ENCODE data around the gene CDH13. TPM values are rescaled to one million over a fixed set of nuclear protein-coding genes. Genes with fewer than 3 reads are reported as not detected.

The CDH13 gene
- total and polyA plus RNA-seq, 2 of the 8 experiments (the other 6 are each of a cell fraction or from before 2014, with no cell fraction given) = 2.3 to 2.4 TPM

- Histone ChIP-seq H3K23me2 (ENCODE audit: low read depth, low read length) (no peaks in the 10 kb centered on the region), H2AK5ac (ENCODE audit: low read depth, low read length) (no peak overlapping the region), H3K14ac (ENCODE audit: insufficient read length) (no peak overlapping the region), H2AFZ (ENCODE audit: low read length) (no peak overlapping the region), H2BK12ac (ENCODE audit: low read depth, low read length) (no peak overlapping the region), H3K9ac (replicated peaks in 1 of 4; ENCODE audit: extremely low read depth in 1 of 4, low read depth in 3 of 4, low read length in 3 of 4) (no peak overlapping the region), H2BK120ac (replicated peaks; ENCODE audit: low read depth, low read length) (no peak overlapping the region), H3K36me3 (ENCODE audit: control insufficient read depth in 2 of 4, insufficient read depth in 4 of 4, low read length in 3 of 4) (no peaks in the 10 kb centered on the region), H3K4me3 (ENCODE audit: extremely low read depth in 1 of 4, insufficient read depth in 2 of 4, low read depth in 3 of 4, low read length in 4 of 4) (no peak overlapping the region), H3K56ac (replicated peaks; ENCODE audit: insufficient read length, low read depth, low read length) (no peak overlapping the region), H4K5ac (ENCODE audit: insufficient read length, low read depth, low read length) (no peak overlapping the region), H4K20me1 (replicated peaks in 1 of 2; ENCODE audit: control insufficient read depth in 1 of 2, insufficient read depth in 2 of 2, low read length in 2 of 2) (no peaks in the 10 kb centered on the region), H3K27ac (ENCODE audit: low read depth, low read length) (no peak overlapping the region), H3K79me2 (ENCODE audit: control insufficient read depth in 1 of 2, insufficient read depth in 2 of 2, low read length in 2 of 2) (no peaks in the 10 kb centered on the region), H3K23ac (ENCODE audit: insufficient read length) (no peak overlapping the region), H3K27me3 (replicated peaks in 1 of 4; ENCODE audit: control insufficient read depth in 3 of 4, extremely low read depth in 1 of 4, insufficient read depth in 3 of 4, low read length in 3 of 4) (no peaks in the 10 kb centered on the region), H3K4ac (replicated peaks; ENCODE audit: insufficient read length, low read depth, low read length) (no peak overlapping the region), H2BK15ac (ENCODE audit: low read length) (no peak overlapping the region), H2BK5ac (ENCODE audit: low read depth, low read length) (no peak overlapping the region), H3K9me3 (ENCODE audit: insufficient read depth in 2 of 2, low read depth in 1 of 2, low read length in 1 of 2) (no peaks in the 10 kb centered on the region), H3K18ac (ENCODE audit: extremely low read depth, low read length) (no peak overlapping the region), H2BK20ac (ENCODE audit: low read length) (no peak overlapping the region), H3K4me1 (replicated peaks in 1 of 4; ENCODE audit: control insufficient read depth in 3 of 4, insufficient read depth in 4 of 4, low read length in 3 of 4) (no peaks in the 10 kb centered on the region), H3K4me2 (ENCODE audit: insufficient read depth in 1 of 2, low read depth in 2 of 2, low read length in 2 of 2) (no peak overlapping the region), H4K91ac (replicated peaks; ENCODE audit: insufficient read length, low read length) (no peak overlapping the region), H3K79me1 (ENCODE audit: low read depth, low read length) (no peaks in the 10 kb centered on the region), H4K8ac (ENCODE audit: extremely low read depth, insufficient read depth, low read length) (no peak overlapping the region)
- DNase-seq (ENCODE audit: low read depth in 1 of 2, low spot score in 2 of 2) (no peak), FAIRE-seq (no peak)
- ChIA-PET POLR2A (ENCODE audit: partially characterized antibody) (no interaction called here), CTCF (ENCODE audit: partially characterized antibody) (interaction anchor here (0.7 to 0.9 kb wide), 2 partner anchors 18 to 41 kb away, joined by 3 read pairs; no protein-coding TSS in a partner anchor)
- TF ChIP-seq NRF1 (IDR thresholded peaks at IDR 0.05; ENCODE audit: low read depth, low read length) = no peak
- no peak for TF ChIP-seq GTF2F1 (IDR thresholded peaks at IDR 0.05; ENCODE audit: borderline replicate concordance, low read depth, low read length)
- no peak for TF ChIP-seq KDM1A (IDR thresholded peaks at IDR 0.05; ENCODE audit: borderline replicate concordance, low read length)
- no peak for TF ChIP-seq CTCF (IDR thresholded peaks at IDR 0.05; ENCODE audit: control extremely low read depth in 1 of 3, insufficient read depth in 1 of 3, low read depth in 1 of 3, low read length in 3 of 3)
- no peak for TF ChIP-seq SIX5 (IDR thresholded peaks at IDR 0.05; ENCODE audit: low read depth, low read length)
- TF ChIP-seq SAP30 (IDR thresholded peaks at IDR 0.05; ENCODE audit: insufficient read depth, insufficient replicate concordance, low read length) = no peak
- TF ChIP-seq MAFK (IDR thresholded peaks at IDR 0.05; ENCODE audit: low read depth, low read length) = no peak
- TF ChIP-seq SP1 (IDR thresholded peaks at IDR 0.05; ENCODE audit: low read depth, low read length) = no peak
- TF ChIP-seq CTBP2 (IDR thresholded peaks at IDR 0.05; ENCODE audit: borderline replicate concordance, insufficient read depth, insufficient read length, low read length) = no peak
- TF ChIP-seq SP2 (IDR thresholded peaks at IDR 0.05; ENCODE audit: low read length) = no peak
- TF ChIP-seq CHD1 (IDR thresholded peaks at IDR 0.05; ENCODE audit: low read depth, low read length) = no peak
- TF ChIP-seq TCF12 (IDR thresholded peaks at IDR 0.05; ENCODE audit: low read depth, low read length) = no peak
- no peak for TF ChIP-seq RFX5 (IDR thresholded peaks at IDR 0.05; ENCODE audit: borderline replicate concordance, low read depth, low read length)
- TF ChIP-seq EGR1 (IDR thresholded peaks at IDR 0.05; ENCODE audit: borderline replicate concordance, low read depth, low read length) = no peak
Measured at GRCh38 chr16:83298541-83298940, 671.8 kb downstream of the CDH13 start.
